ENCODE data around the gene PIK3C2G.

The PIK3C2G gene

DNA sequence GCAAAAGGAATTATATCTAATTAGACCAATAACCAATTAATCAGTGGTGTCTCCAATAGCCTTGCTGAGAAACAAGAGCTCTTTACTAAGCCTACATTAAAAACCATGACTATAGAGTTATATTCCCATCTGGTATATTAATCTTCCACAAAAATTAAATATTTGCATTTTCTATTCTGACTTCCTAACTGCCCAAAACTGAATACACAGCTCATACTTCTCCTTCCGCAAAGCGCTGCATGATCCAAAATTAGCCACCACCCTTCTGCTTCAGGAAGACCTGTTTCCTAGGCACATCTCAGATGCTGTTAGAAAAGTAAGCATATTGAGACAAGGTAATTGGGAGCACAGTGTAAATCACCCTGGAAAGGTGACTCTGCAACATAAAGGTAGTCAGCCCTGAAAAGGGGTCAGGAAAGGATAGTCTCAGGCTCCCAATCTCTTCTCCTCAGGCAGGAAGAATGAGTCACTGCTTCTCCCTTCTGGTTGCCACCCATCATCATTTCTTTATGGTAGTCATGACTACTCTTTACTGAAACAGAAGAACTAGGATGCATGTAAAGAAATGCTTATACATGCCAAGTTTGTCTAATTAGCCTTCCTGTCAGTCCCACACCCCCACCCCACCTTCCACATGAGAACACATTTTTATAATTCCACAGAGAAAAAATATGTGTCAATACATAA lies 422.2 kb downstream of the PIK3C2G start:
- H3K4me3 ChIP-seq (ENCODE audit: low read length), result no peak overlapping the region
- no peaks in the 10 kb centered on the region for H3K9me3 ChIP-seq (ENCODE audit: control insufficient read depth, insufficient read depth, low read length)
- H3K4me1 ChIP-seq (ENCODE audit: control insufficient read depth, low read length), result no peaks in the 10 kb centered on the region
- H3F3A ChIP-seq (ENCODE audit: control insufficient read depth, insufficient read depth), result no peaks in the 10 kb centered on the region
- H3K27ac ChIP-seq (ENCODE audit: low read depth, low read length), result no peak overlapping the region
- H4K20me1 ChIP-seq (ENCODE audit: control insufficient read depth, insufficient read depth, low read depth, low read length), result no peaks in the 10 kb centered on the region
- H3K4me2 ChIP-seq (ENCODE audit: low read length), result no peak overlapping the region
- H3K27me3 ChIP-seq (ENCODE audit: control insufficient read depth, low read length), result no peaks in the 10 kb centered on the region
- no peaks in the 10 kb centered on the region for H3K36me3 ChIP-seq (ENCODE audit: control insufficient read depth, low read length)
- no peaks in the 10 kb centered on the region for H3K79me2 ChIP-seq (ENCODE audit: control insufficient read depth, low read length)
- H3K9me2 ChIP-seq (replicated peaks; ENCODE audit: control insufficient read depth, low read length), result no peaks in the 10 kb centered on the region
- no peak for TF ChIP-seq CTCF (IDR thresholded peaks at IDR 0.05; ENCODE audit: low read depth, low read length, poor library complexity, severe bottlenecking)
- no peak for TF ChIP-seq EZH2phosphoT487 (IDR thresholded peaks at IDR 0.05; ENCODE audit: borderline replicate concordance, low read length)

DNA sequence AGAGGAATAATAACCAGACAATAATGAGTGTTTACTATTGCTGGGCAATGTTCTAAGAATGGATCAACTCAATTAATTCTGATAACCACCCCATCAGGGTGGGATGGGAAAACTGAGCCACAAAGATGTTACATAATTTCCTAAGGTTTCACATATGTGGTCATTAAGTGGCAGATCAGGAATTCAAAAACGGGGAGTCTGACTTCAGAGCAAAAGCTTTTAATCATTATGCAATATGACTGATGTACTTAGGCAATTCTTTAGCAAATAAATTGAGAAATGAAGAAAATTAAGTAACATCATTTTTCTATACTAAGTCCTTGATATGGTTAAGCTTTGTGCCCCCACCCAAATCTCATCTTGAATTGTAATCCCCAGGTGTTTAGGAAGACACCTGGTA lies 423.1 kb downstream of the PIK3C2G start:
- H3K9me2 ChIP-seq (replicated peaks; ENCODE audit: control insufficient read depth, low read length), result no peaks in the 10 kb centered on the region
- H3K4me1 ChIP-seq (ENCODE audit: control insufficient read depth, low read length), result no peaks in the 10 kb centered on the region
- H3K9me3 ChIP-seq (ENCODE audit: control insufficient read depth, insufficient read depth, low read length), result no peaks in the 10 kb centered on the region
- no peaks in the 10 kb centered on the region for H3K27me3 ChIP-seq (ENCODE audit: control insufficient read depth, low read length)
- H4K20me1 ChIP-seq (ENCODE audit: control insufficient read depth, insufficient read depth, low read depth, low read length), result no peaks in the 10 kb centered on the region
- H3K36me3 ChIP-seq (ENCODE audit: control insufficient read depth, low read length), result no peaks in the 10 kb centered on the region
- TF ChIP-seq EZH2phosphoT487 (IDR thresholded peaks at IDR 0.05; ENCODE audit: borderline replicate concordance, low read length) (no peak), CTCF (IDR thresholded peaks at IDR 0.05; ENCODE audit: low read depth, low read length, poor library complexity, severe bottlenecking) (no peak)
- no peak overlapping the region for H3K4me2 ChIP-seq (ENCODE audit: low read length)
- H3K4me3 ChIP-seq (ENCODE audit: low read length), result no peak overlapping the region
- H3K27ac ChIP-seq (ENCODE audit: low read depth, low read length), result no peak overlapping the region
- H3K79me2 ChIP-seq (ENCODE audit: control insufficient read depth, low read length), result no peaks in the 10 kb centered on the region
- H3F3A ChIP-seq (ENCODE audit: control insufficient read depth, insufficient read depth), result no peaks in the 10 kb centered on the region

- Histone ChIP-seq H3K4me3 (ENCODE audit: low read length) (no peak overlapping the region), H3K27ac (ENCODE audit: low read depth, low read length) (no peak overlapping the region)
- no peak for TF ChIP-seq CTCF (IDR thresholded peaks at IDR 0.05; ENCODE audit: low read depth, low read length, poor library complexity, severe bottlenecking)
- TF ChIP-seq EZH2phosphoT487 (IDR thresholded peaks at IDR 0.05; ENCODE audit: borderline replicate concordance, low read length), result no peak
Measured at GRCh38 chr12:18689771-18690170, 428.5 kb downstream of the PIK3C2G start.

More at GRCh38 chr12:18689771-18690170, 428.5 kb downstream of the PIK3C2G start:
- Histone ChIP-seq H3K36me3 (ENCODE audit: control insufficient read depth, low read length) (no peaks in the 10 kb centered on the region), H3K27me3 (ENCODE audit: control insufficient read depth, low read length) (no peaks in the 10 kb centered on the region), H3K9me3 (ENCODE audit: control insufficient read depth, insufficient read depth, low read length) (no peaks in the 10 kb centered on the region), H3K4me1 (ENCODE audit: control insufficient read depth, low read length) (no peaks in the 10 kb centered on the region), H3K79me2 (ENCODE audit: control insufficient read depth, low read length) (no peaks in the 10 kb centered on the region), H3F3A (ENCODE audit: control insufficient read depth, insufficient read depth) (no peaks in the 10 kb centered on the region), H3K4me2 (ENCODE audit: low read length) (no peak overlapping the region), H3K9me2 (replicated peaks; ENCODE audit: control insufficient read depth, low read length) (no peaks in the 10 kb centered on the region), H4K20me1 (ENCODE audit: control insufficient read depth, insufficient read depth, low read depth, low read length) (no peaks in the 10 kb centered on the region)
